GM12872 (cell line): ENCODE results near the gene NFIB.

Experiments used
- CTCF ChIP-seq: IDR thresholded peaks from 3 replicates; pipeline ENCODE4 v1.5.1; 2011; ENCODE audit warnings: low read depth, mild to moderate bottlenecking, low read length, moderate library complexity; ENCODE audit not compliant: insufficient read depth

The NFIB gene

DNA sequence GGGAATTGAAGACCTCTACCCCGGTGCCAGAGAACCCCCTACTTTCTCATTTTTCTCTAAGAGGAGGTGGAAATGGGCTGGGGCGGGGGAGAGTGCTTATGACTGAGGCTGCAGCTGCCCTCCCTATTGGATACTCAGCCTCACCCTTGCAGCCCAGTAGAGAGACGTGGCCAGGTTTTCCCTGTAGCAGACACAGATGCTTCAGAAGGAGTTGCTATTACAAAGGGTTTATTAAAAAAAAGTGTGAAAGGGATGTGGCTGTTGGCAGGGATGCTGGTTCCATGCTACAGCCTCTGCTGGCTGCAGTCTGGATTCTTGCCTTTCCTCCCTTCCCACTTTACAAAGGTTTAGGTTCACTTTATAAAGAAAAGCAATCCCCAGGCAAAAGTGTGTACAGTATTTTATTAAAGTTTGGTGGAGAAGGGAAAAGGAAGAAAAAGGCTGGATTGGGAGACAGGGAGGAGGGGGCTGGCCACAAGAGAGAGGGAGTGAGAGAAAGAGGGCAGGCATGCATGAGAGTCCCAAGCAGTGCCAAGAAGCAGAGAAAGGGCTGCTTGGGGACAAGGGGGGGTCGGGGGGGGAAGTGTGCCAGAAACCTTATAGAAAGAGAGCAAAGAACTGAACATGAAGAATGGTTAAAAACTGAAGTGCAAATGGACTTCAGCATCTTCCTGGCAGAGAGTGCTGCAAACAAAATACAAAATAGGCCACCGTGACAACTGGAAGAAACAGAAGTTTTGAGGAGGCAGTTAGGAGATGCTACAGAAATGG, 29.5 kb upstream of the NFIB start:
- no peak for TF ChIP-seq CTCF

GRCh38 chr9:14342736-14343135, 28.8 kb upstream of the NFIB start:
- TF ChIP-seq CTCF: no peak

DNA sequence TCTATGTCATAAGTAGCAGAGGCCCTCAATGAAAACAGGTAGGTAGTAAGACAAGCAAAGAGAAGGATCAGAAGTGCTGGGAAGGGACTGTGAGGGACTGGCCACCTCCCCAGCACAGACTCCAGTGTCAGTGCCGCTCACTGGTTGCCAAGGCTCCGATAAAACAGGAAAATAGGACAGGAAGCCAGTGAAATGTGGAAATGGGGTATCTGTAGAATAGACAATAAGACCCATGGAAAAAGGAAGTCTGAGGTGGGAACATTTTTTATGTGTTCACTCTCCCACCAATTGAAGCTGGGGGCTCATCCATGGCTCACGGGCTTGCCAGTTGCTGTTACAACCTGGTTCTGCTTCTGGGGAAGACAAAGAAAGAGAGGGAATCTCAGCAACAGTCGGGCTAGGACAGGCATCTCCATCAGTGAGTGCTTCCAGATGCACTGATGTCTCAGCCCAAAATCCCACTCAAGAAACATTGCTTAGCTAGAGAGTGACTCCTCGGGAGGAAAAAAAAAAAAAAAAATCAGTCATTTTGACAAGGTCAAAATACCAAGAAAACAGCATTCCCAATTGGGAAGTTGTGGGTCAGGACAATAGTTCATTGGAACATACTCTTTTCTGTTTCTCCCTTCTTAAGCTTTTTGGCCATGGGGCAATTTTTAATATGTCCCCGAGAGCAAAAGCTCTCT, 27.6 kb upstream of the NFIB start:
- no peak for TF ChIP-seq CTCF

- no peak for TF ChIP-seq CTCF
Measured at GRCh38 chr9:14340994-14341393, 27.1 kb upstream of the NFIB start.

- TF ChIP-seq CTCF: no peak
Measured at GRCh38 chr9:14340219-14340873, 26.4 kb upstream of the NFIB start.

GRCh38 chr9:14339746-14340145, 25.8 kb upstream of the NFIB start:
- no peak for TF ChIP-seq CTCF

DNA sequence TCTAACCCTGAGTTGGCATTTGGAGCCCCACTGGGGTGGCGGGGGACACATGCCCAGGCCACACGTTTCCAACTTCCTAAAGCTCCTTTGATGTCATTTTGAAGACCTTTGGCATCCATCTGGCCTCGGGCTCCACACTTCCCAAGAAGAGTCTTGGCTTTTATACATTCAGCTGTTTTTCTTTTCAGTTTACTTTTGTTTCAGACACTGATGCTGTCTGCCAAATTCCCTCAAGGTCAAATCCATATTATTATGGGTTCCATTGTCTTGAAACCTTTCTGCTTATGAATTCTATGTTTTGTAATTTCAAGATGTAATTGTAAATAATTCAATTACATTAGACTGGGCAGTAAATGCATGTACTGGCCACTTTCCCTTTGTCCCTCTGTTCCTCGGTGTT, 23.7 kb upstream of the NFIB start:
- TF ChIP-seq CTCF: no peak
